Measurements from ENCODE around the gene CD99. TPM values are rescaled to one million over a fixed set of nuclear protein-coding genes. Genes with fewer than 3 reads are reported as not detected.
A peak's percentile ranks its signal among the peaks of the same experiment; 100 is the strongest.
"Not testable (repeated sequence)": the region's sequence is repeated elsewhere in the genome, so short reads cannot be mapped to it uniquely, and the experiment has no call there.

The CD99 gene
- total RNA-seq, 2 experiments from 2014 or later = 255 to 256 TPM

DNA sequence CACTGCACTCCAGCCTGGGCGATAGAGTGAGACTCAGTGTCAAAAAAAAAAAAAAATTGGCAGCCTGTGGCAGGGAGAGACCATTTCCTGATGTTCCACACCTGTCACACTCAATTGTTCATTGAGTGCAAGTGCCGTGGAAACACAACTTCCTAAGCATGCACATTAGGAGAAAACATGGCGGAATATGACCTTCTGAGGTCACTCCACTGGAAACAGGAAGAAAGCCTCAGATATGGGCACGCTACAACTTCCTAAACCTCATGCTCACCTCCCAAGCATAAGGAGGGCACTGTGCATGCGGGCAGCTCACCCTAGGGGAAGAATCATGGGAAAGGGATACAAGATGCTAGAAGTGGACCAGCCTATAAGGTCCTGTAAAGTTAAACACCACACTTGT lies 28.5 kb upstream of the CD99 start:
- no peak overlapping the region for H3K4me3 Mint-ChIP-seq
- ATAC-seq (ENCODE audit: low read depth) (no peak), DNase-seq (no peak)
- peaks cover 2% of the 10 kb centered on the region for H3K4me1 Mint-ChIP-seq
- H3K9me3 Mint-ChIP-seq = no peaks in the 10 kb centered on the region
- H3K27ac Mint-ChIP-seq = no peak overlapping the region
- no peaks in the 10 kb centered on the region for H3K27me3 Mint-ChIP-seq
- POLR2A ChIA-PET = no interaction called here
- peaks cover 2% of the 10 kb centered on the region for H3K36me3 Mint-ChIP-seq

DNA sequence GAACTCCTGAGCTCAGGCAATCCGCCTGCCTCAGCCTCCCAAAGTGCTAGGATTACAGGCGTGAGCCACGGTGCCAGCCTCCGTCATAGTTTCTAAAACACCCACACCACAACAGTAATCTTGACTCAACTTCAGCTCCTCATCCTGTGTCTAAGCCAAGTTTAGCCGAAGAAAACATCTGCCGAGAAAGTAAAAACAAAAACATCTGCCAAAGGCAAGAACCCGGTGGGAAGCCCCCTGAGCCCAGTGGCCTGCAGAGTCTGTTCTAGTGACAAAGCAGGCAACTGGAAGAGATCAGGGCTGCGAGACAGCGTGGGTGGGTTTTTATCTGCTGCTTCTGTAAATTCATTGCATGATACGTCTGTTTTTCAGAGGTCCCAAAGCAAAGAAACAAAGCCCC lies 26.6 kb upstream of the CD99 start:
- Mint-ChIP-seq H3K27me3 (no peaks in the 10 kb centered on the region), H3K27ac (no peak overlapping the region), H3K4me3 (no peak overlapping the region), H3K36me3 (peaks cover 2% of the 10 kb centered on the region), H3K9me3 (no peaks in the 10 kb centered on the region), H3K4me1 (peaks cover 2% of the 10 kb centered on the region)
- POLR2A ChIA-PET = no interaction called here
- DNase-seq (no peak), ATAC-seq (ENCODE audit: low read depth) (no peak)

GRCh38 chrX:2665387-2666304 lies 25.4 kb upstream of the CD99 start:
- Mint-ChIP-seq H3K27ac (peak overlapping the region; percentile 22), H3K4me3 (no peak overlapping the region), H3K4me1 (peaks cover 2% of the 10 kb centered on the region), H3K27me3 (no peaks in the 10 kb centered on the region), H3K9me3 (no peaks in the 10 kb centered on the region), H3K36me3 (peaks cover 2% of the 10 kb centered on the region)
- ATAC-seq (ENCODE audit: low read depth) = no peak
- DNase-seq = no peak
- POLR2A ChIA-PET = no interaction called here

DNA sequence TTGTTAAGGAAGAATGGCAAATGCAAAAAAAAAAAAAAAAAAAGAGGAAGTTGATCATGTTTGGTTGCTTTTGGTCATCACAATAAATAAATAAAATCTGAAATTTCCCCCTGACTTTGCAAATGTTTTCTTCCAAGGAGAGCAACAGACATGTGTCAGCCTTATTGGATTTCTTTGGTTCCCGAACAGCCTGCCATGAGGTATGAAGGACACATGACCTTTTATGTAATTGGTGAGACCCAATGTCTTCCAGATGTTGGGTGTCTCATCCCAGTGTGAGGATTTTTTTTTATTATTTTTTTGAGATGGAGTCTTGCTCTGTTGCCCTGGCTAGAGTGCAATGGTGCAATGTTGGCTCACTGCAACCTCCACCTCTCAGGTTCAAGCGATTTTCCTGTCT lies 24.6 kb upstream of the CD99 start:
- ATAC-seq (ENCODE audit: low read depth) = no peak
- Mint-ChIP-seq H3K9me3 (no peaks in the 10 kb centered on the region), H3K4me3 (no peak overlapping the region), H3K27me3 (no peaks in the 10 kb centered on the region), H3K4me1 (peaks cover 2% of the 10 kb centered on the region), H3K36me3 (peaks cover 2% of the 10 kb centered on the region), H3K27ac (no peak overlapping the region)
- no peak for DNase-seq
- POLR2A ChIA-PET = no interaction called here

GRCh38 chrX:2670978-2671377 lies 20.1 kb upstream of the CD99 start:
- Mint-ChIP-seq H3K4me1 (no peaks in the 10 kb centered on the region), H3K4me3 (no peak overlapping the region), H3K36me3 (no peaks in the 10 kb centered on the region), H3K27ac (no peak overlapping the region), H3K9me3 (no peaks in the 10 kb centered on the region), H3K27me3 (no peaks in the 10 kb centered on the region)
- POLR2A ChIA-PET = no interaction called here
- DNase-seq (no peak), ATAC-seq (ENCODE audit: low read depth) (no peak)

GRCh38 chrX:2672084-2672483 lies 19.0 kb upstream of the CD99 start:
- POLR2A ChIA-PET = no interaction called here
- no peak overlapping the region for H3K4me3 Mint-ChIP-seq
- peaks cover 2% of the 10 kb centered on the region for H3K9me3 Mint-ChIP-seq
- no peak overlapping the region for H3K27ac Mint-ChIP-seq
- ATAC-seq (ENCODE audit: low read depth) (no peak), DNase-seq (no peak)
- H3K36me3 Mint-ChIP-seq = no peaks in the 10 kb centered on the region
- H3K4me1 Mint-ChIP-seq = peaks cover 2% of the 10 kb centered on the region
- H3K27me3 Mint-ChIP-seq = no peaks in the 10 kb centered on the region

DNA sequence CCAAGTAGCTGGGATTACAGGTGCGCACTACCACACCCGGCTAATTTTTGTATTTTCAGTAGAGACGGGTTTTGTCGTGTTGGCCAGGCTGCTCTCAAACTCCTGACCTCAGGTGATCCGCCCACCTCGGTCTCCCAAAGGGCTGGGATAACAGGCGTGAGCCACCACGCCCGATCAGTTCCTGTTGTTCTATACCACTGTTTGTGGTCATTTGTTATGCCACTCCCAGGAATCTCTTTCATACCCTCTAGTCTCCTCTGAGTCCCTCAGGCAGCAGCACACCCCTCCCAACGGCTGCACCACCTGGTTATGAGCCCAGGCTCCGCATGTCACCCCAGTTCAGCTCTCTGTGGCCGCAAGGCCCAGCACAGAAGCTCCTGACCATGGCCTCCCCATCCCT lies 17.5 kb upstream of the CD99 start:
- H3K4me1 Mint-ChIP-seq = peaks cover 2% of the 10 kb centered on the region
- H3K27me3 Mint-ChIP-seq = no peaks in the 10 kb centered on the region
- no peaks in the 10 kb centered on the region for H3K36me3 Mint-ChIP-seq
- peaks cover 2% of the 10 kb centered on the region for H3K9me3 Mint-ChIP-seq
- DNase-seq (no peak), ATAC-seq (ENCODE audit: low read depth) (no peak)
- H3K27ac Mint-ChIP-seq = no peak overlapping the region
- no peak overlapping the region for H3K4me3 Mint-ChIP-seq
- POLR2A ChIA-PET = no interaction called here

DNA sequence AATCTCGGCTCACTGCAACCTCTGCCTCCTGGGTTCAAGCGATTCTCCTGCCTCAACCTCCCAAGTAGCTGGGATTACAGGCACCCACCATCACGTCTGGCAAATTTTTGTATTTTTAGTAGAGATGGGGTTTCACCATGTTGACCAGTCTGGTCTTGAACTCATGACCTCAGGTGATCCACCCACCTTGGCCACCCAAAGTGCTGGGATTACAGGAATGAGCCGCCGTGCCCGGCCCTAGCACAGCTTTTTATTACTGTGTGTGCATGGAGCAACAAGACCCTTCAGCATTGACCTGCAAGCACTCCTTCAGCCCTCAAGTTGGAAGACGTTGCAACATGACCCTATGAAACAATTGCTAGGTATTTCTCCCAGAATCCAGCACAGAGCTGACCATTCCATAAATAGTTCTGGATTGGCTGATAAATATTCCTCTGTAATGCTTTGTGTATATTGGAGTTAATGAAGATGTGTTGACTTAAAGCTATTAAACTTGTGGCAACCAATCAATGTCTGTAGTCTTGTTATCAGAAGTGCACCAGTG lies 15.4 kb upstream of the CD99 start:
- H3K4me3 Mint-ChIP-seq; ATAC-seq (ENCODE audit: low read depth); DNase-seq; POLR2A ChIA-PET; H3K36me3 Mint-ChIP-seq; H3K27ac Mint-ChIP-seq; H3K27me3 Mint-ChIP-seq; H3K4me1 Mint-ChIP-seq; H3K9me3 Mint-ChIP-seq: not testable (repeated sequence)

- peaks cover 2% of the 10 kb centered on the region for H3K9me3 Mint-ChIP-seq
- H3K4me3 Mint-ChIP-seq = no peak overlapping the region
- no peaks in the 10 kb centered on the region for H3K36me3 Mint-ChIP-seq
- ATAC-seq (ENCODE audit: low read depth) (no peak), DNase-seq (no peak)
- POLR2A ChIA-PET = no interaction called here
- H3K27ac Mint-ChIP-seq = no peak overlapping the region
- no peaks in the 10 kb centered on the region for H3K27me3 Mint-ChIP-seq
- H3K4me1 Mint-ChIP-seq = peaks cover 2% of the 10 kb centered on the region
Observed at GRCh38 chrX:2676794-2677675, 14.1 kb upstream of the CD99 start.

GRCh38 chrX:2677764-2678163 lies 13.3 kb upstream of the CD99 start:
- DNase-seq (no peak), ATAC-seq (ENCODE audit: low read depth) (no peak)
- no peak overlapping the region for H3K27ac Mint-ChIP-seq
- H3K4me1 Mint-ChIP-seq = peaks cover 2% of the 10 kb centered on the region
- no peaks in the 10 kb centered on the region for H3K36me3 Mint-ChIP-seq
- POLR2A ChIA-PET = no interaction called here
- H3K27me3 Mint-ChIP-seq = no peaks in the 10 kb centered on the region
- no peak overlapping the region for H3K4me3 Mint-ChIP-seq
- peaks cover 2% of the 10 kb centered on the region for H3K9me3 Mint-ChIP-seq

GRCh38 chrX:2678583-2678982 lies 12.5 kb upstream of the CD99 start:
- DNase-seq (no peak), ATAC-seq (ENCODE audit: low read depth) (no peak)
- POLR2A ChIA-PET = no interaction called here
- Mint-ChIP-seq H3K36me3 (no peaks in the 10 kb centered on the region), H3K27ac (no peak overlapping the region), H3K4me1 (peaks cover 2% of the 10 kb centered on the region), H3K27me3 (no peaks in the 10 kb centered on the region), H3K4me3 (no peak overlapping the region), H3K9me3 (peaks cover 2% of the 10 kb centered on the region)

GRCh38 chrX:2679534-2680485 lies 11.3 kb upstream of the CD99 start:
- Mint-ChIP-seq H3K9me3 (peaks cover 2% of the 10 kb centered on the region), H3K4me1 (peaks cover 2% of the 10 kb centered on the region), H3K27ac (no peak overlapping the region), H3K36me3 (no peaks in the 10 kb centered on the region), H3K4me3 (no peak overlapping the region), H3K27me3 (no peaks in the 10 kb centered on the region)
- POLR2A ChIA-PET = no interaction called here
- ATAC-seq (ENCODE audit: low read depth) = no peak
- no peak for DNase-seq
